HG02885 (cell line): ENCODE measurements around the gene SPDL1.

Source experiments
- ATAC-seq: cut with Tn5 transposase; IDR thresholded peaks from one replicate; pipeline ENCODE4 v1.9.1; 2021; ENCODE audit warnings: mild to moderate bottlenecking; ENCODE audit not compliant: unreplicated experiment, poor library complexity

SPDL1 gene

DNA sequence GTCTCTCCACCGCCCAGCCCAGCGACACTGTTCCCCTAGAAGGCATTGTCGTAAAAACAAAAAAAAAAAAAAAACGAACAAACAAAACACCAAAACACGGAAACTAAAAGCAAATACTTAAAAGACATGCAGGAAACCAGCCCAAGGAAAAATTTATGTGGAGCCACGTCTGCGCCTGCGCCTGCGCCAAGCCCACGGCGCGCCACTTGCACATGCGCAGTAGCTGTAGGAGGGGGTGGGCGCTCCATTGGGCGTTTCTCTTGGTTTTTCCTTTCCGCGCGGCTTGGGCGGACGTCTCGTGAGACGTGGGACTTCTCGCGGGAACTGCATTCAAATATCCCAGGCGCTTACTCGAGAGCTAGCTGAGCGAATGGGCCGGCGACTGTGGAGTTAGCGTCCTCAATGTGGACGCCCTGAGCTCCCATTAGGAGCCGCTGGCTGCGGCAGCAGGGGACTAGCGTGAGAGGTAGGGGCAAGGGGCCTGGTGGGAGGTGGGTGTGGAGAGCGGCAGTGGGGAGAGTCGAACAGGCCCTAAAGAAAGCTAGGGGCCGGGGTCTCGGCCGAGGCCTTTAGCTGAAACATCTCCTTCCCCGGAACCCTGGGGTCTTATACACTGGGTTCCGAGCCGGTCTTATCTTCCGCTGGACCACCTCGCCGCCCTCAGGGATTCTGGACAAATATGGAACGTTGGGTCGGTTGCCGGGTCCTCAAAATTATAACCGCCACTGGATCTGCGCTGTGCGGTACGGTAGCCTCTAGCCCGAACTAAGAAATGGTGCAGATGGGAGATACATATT, at the start of gene SPDL1:
Gene SPDL1 (plus strand): TSS at position 350 of the 797 bp plus-strand sequence. CDS start 4,644 bp downstream, outside the sequence.
- peak; percentile 91 for ATAC-seq

DNA sequence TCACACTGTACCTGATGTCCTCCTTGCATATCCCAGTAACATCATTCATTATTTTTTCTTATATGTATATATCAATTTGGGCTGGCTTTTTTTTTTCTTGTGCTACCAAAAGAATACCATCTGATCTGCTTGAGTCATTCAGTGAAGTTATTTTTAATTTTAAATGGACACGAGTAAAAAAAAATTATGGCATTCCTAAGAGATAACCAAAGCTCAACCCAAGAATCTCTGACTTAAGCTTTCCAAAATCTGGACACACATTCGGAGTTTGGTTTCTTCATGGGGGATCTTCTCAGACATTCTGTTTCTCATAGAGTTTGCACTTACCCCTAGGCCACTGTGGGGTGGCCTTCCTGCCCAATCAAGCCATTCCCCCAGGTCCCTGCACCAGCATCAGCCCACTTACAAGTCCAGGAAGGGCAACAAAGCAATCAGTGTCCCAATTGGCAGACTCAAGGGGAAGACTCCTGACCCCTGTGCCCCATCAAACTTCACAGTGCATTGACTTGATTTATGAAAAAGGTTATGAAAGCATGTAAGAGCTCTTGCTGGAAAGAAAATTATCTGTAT, 49.2 kb upstream of the SPDL1 start:
- ATAC-seq: no peak

DNA sequence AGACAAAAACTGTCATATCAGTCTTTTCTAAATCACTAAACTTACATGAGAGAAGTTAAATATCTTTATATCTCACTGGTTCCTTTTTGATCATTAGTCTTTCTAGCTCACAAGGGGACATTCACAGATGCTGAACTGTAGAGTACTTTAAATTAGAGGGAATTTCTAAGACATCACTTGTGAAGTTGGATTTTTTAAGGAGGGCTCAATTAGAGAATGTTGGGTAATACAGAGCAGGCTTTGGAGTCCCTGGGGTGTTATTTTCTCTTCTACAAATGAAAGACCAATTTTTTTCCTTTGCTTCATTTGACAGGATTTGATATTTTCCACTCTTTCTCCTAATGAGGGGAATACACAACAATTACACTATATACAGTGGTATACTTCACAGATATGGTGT, 48.6 kb upstream of the SPDL1 start:
- ATAC-seq: no peak

GRCh38 chr5:169538944-169539343, 44.6 kb upstream of the SPDL1 start:
- no peak for ATAC-seq

DNA sequence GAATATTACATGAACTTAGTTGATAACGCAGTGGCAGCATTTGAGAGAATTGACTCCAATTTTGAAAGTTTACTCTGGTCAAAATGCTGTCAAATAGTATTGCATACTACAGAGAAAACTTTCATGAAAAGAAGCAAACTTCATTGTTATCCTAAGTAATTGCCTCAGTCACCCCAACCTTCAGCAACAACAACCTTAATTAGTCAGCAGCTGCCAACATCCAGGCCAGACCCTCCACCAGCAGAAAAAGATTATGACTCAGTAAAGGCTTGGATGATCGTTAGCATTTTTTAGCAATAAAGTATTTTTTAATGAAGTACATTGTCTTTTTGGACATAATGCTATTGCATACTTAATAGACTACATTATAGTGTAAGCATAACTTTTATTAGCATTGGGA, 40.8 kb upstream of the SPDL1 start:
- ATAC-seq: no peak

- ATAC-seq: peak; percentile 60
Measured at GRCh38 chr5:169544264-169544950, 39.2 kb upstream of the SPDL1 start.

GRCh38 chr5:169545762-169546161, 37.8 kb upstream of the SPDL1 start:
- peak; percentile 66 for ATAC-seq

DNA sequence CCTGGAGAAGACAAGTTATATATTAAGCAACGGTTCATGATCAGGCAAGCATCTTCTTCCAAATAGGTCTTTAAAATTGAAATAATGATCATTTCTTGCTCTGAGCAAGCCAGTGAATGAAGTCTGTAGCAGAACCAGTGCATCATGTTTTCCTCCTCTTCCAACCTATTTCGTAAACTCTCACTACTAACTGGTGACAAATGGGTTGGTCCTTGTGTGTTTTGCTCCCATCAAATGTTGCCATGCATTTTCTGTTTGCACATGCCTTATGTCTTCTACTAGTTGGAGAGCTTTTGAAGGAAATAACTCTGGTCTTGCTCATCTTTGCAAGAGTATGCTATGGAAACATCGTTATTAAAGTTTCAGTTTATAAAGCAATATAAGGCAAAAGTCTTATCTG, 37.2 kb upstream of the SPDL1 start:
- no peak for ATAC-seq

DNA sequence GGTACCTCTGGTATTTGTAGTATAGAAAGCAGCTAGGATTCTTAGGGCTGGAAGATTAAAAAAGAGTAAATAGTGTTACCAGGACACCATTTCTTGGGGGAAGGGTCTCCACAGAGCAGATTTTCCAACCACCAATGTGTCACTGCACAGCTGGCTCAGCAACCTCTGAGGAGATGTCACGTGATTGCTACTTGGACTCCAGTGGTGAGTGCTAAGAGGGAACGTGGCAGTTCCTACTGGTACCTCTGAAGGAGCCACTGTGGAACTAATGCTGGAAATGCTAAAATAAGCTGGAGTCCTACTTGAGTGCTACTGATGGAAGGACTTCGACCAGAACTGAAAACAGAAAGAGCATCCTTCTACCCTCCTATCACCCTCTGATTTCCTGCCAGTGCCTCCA, 36.1 kb upstream of the SPDL1 start:
- no peak for ATAC-seq

GRCh38 chr5:169548315-169548714, 35.3 kb upstream of the SPDL1 start:
- ATAC-seq: no peak

- no peak for ATAC-seq
Measured at GRCh38 chr5:169549453-169550100, 34.0 kb upstream of the SPDL1 start.

GRCh38 chr5:169550227-169550626, 33.3 kb upstream of the SPDL1 start:
- no peak for ATAC-seq

DNA sequence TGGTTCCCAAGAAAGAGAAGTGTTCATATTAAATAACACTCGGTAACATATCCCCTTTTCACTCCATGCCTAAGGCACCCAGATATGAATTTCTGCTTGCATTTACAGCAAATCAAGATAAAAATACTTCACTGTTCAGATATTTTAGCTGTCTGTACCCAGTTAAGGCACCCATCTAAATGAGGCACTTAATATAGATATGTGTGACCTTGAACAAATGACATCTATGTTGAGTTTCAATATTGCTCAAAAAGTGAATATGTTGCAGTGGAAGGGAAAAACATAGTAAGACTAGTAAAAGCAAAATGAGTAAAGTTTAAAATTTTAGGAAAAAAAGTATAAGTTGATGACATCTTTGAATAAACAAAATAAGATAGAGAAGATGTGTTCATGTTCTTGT, 32.4 kb upstream of the SPDL1 start:
- no peak for ATAC-seq

- no peak for ATAC-seq
Measured at GRCh38 chr5:169551696-169552095, 31.9 kb upstream of the SPDL1 start.

DNA sequence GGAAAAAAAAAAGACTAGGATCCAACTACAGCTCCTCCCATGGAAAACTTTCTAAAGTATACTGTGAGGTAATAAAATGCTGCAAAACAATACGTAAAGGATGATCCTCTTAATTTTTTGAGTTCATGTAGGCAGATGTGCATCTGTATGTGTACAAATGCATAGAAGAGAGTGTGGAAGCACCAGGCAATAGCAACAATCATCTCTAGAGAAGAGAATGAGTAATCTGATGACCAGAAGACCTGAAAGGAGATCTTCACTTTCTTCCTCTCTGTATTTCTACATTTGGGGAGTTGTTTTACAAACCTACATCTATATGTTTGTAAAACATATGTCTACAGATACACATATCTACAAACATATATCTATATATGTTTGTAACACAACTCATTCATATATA, 29.3 kb upstream of the SPDL1 start:
- peak; percentile 90 for ATAC-seq

GRCh38 chr5:169557838-169558237, 25.7 kb upstream of the SPDL1 start:
- ATAC-seq: no peak

DNA sequence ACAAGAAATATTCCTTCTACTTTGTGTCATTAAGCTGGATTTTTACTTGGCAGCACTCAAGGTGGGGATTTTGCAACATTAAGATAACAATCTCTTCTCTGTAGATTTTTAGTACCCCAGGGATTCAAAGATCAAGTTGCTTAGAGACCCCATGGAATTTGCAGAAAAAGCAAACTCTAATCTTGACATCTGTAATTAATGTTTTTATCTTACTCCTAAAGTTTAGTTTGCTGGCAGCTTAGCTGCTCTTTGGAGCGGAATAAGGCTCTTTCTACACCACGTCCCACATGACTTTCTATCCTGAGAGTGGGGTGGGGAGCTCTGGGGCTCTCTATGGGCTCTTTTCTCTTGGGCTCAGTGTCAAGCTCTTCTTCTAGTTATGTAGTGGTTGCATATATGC, 21.7 kb upstream of the SPDL1 start:
- ATAC-seq: no peak

DNA sequence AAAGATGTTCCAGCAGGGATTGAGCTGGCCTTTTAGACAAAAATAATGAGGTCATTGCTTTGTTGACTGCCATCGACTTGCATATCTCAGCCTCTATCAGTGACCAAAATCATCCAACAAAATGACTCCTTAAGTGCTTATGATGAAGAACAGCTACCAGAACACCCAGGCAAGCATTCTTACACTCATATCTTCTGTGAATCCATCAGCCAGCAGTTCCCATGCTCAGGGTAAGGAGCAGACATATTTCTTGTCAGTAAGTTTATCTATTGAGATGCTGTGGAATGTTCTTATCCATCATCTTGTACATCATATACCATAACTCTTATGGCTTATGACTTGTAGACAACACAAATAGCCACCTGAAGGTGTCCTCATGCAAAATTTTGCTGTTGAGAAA, 20.2 kb upstream of the SPDL1 start:
- ATAC-seq: no peak

DNA sequence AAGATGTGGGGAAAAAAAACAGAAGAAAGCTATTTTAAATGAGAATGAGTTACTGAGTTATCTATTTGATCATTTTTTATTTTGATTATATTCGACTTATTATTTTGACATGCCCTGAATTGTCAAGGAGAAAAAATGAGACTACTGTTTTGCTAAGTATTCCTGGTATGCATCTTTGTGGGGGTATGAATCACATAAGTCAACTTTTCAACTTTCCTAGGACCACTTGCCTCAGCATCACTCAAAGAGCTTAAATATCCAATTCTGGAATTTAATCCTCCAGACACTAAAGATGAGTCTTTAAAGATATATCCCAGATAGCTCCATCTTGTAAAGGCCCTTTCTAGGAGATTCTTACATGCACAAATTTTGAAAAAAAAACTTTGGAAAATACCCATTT, 17.4 kb upstream of the SPDL1 start:
- ATAC-seq: no peak

DNA sequence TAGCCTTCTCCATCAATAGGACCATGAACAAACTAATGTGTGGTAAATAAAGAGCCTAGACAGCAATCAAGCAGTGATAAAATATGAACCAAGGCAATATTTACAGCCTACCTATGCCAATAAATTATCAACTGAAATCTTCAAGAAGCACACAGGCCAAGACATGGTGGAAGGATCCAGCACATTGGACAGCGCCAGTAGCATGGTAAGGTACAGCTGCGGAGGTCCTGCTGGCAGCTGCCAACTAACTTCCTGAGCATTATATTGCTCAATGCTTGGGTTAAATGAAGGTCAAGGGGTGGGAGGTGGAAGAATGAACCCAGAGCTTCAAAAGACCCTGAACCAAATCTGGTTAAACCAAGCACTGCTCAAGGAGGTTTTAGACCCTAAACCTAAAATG, 16.5 kb upstream of the SPDL1 start:
- ATAC-seq: no peak

DNA sequence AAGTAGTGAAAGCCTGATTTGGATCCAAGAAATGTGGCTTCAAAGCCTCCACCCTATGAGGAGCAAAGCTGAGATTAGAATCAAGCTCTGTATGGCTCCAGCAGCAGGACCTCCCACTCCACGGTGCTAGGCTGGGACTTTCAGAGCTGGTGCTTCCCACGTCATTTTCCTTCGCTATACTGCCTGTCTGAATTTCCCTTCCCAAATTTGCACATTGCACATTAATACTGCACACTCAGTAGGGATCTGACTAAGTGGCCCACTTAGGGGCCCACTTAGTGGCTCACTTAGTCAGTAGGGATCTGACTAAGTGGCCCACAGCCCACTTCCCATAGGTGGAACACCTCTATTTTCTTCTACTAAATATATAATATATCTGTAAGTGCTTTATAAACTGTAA, 14.1 kb upstream of the SPDL1 start:
- no peak for ATAC-seq
